ENCODE data around the gene ISG15.

The ISG15 gene

GRCh38 chr1:978069-978834, 35.0 kb upstream of the ISG15 start:
- no peak for TF ChIP-seq CTCF (IDR thresholded peaks at IDR 0.05; ENCODE audit: borderline replicate concordance, insufficient read depth, low read depth, low read length)
- H3K4me3 ChIP-seq (ENCODE audit: low read depth, low read length) = no peak overlapping the region

- no peak overlapping the region for H3K4me3 ChIP-seq (ENCODE audit: low read depth, low read length)
- TF ChIP-seq CTCF (IDR thresholded peaks at IDR 0.05; ENCODE audit: borderline replicate concordance, insufficient read depth, low read depth, low read length) = no peak
Observed at GRCh38 chr1:978835-979743, 34.2 kb upstream of the ISG15 start.

- TF ChIP-seq CTCF (IDR thresholded peaks at IDR 0.05; ENCODE audit: borderline replicate concordance, insufficient read depth, low read depth, low read length) = no peak
- no peak overlapping the region for H3K4me3 ChIP-seq (ENCODE audit: low read depth, low read length)
Observed at GRCh38 chr1:979744-980072, 33.6 kb upstream of the ISG15 start.

GRCh38 chr1:980137-980571, 33.1 kb upstream of the ISG15 start:
- TF ChIP-seq CTCF (IDR thresholded peaks at IDR 0.05; ENCODE audit: borderline replicate concordance, insufficient read depth, low read depth, low read length) = no peak
- no peak overlapping the region for H3K4me3 ChIP-seq (ENCODE audit: low read depth, low read length)

GRCh38 chr1:980602-981395, 32.5 kb upstream of the ISG15 start:
- H3K4me3 ChIP-seq (ENCODE audit: low read depth, low read length) = no peak overlapping the region
- TF ChIP-seq CTCF (IDR thresholded peaks at IDR 0.05; ENCODE audit: borderline replicate concordance, insufficient read depth, low read depth, low read length) = no peak

GRCh38 chr1:981491-981954, 31.8 kb upstream of the ISG15 start:
- TF ChIP-seq CTCF (IDR thresholded peaks at IDR 0.05; ENCODE audit: borderline replicate concordance, insufficient read depth, low read depth, low read length) = no peak
- H3K4me3 ChIP-seq (ENCODE audit: low read depth, low read length) = no peak overlapping the region

Measured in GM12875 (cell line).